ENCODE measurements around the gene SLC25A21.
A peak's percentile ranks its signal among the peaks of the same experiment; 100 is the strongest.
"Not testable (repeated sequence)": the region's sequence is repeated elsewhere in the genome, so short reads cannot be mapped to it uniquely, and the experiment has no call there.

SLC25A21 gene

GRCh38 chr14:36938678-36939077 is 233.7 kb downstream of the SLC25A21 start:
- DNase-seq: no peak

GRCh38 chr14:36935976-36936678 is 236.3 kb downstream of the SLC25A21 start:
- DNase-seq: peak; percentile 23

- no peak for DNase-seq
Observed at GRCh38 chr14:36934304-36934703, 238.1 kb downstream of the SLC25A21 start.

GRCh38 chr14:36931791-36932190 is 240.6 kb downstream of the SLC25A21 start:
- DNase-seq: no peak

- DNase-seq: no peak
Observed at GRCh38 chr14:36928432-36928831, 244.0 kb downstream of the SLC25A21 start.

GRCh38 chr14:36925094-36925493 is 247.3 kb downstream of the SLC25A21 start:
- DNase-seq: no peak

GRCh38 chr14:36916668-36917067 is 255.7 kb downstream of the SLC25A21 start:
- DNase-seq: no peak

- DNase-seq: no peak
Observed at GRCh38 chr14:36915081-36915480, 257.3 kb downstream of the SLC25A21 start.

GRCh38 chr14:36910578-36910977 is 261.8 kb downstream of the SLC25A21 start:
- no peak for DNase-seq

- no peak for DNase-seq
Observed at GRCh38 chr14:36905272-36905888, 267.0 kb downstream of the SLC25A21 start.

GRCh38 chr14:36901861-36902260 is 270.5 kb downstream of the SLC25A21 start:
- peak; percentile 3 for DNase-seq

- DNase-seq: no peak
Observed at GRCh38 chr14:36900846-36901245, 271.6 kb downstream of the SLC25A21 start.

- not testable (repeated sequence) for DNase-seq
Observed at GRCh38 chr14:36896300-36896699, 276.1 kb downstream of the SLC25A21 start.

GRCh38 chr14:36884049-36884448 is 288.4 kb downstream of the SLC25A21 start:
- DNase-seq: no peak

- DNase-seq: no peak
Observed at GRCh38 chr14:36880276-36880675, 292.1 kb downstream of the SLC25A21 start.

- no peak for DNase-seq
Observed at GRCh38 chr14:36879558-36879957, 292.8 kb downstream of the SLC25A21 start.

- DNase-seq: no peak
Observed at GRCh38 chr14:36874396-36875138, 297.8 kb downstream of the SLC25A21 start.

- DNase-seq: no peak
Observed at GRCh38 chr14:36870776-36871175, 301.6 kb downstream of the SLC25A21 start.

GRCh38 chr14:36869125-36869524 is 303.3 kb downstream of the SLC25A21 start:
- DNase-seq: no peak

- no peak for DNase-seq
Observed at GRCh38 chr14:36866867-36867266, 305.5 kb downstream of the SLC25A21 start.

GRCh38 chr14:36863271-36863670 is 309.1 kb downstream of the SLC25A21 start:
- DNase-seq: no peak

- DNase-seq: not testable (repeated sequence)
Observed at GRCh38 chr14:36862237-36862636, 310.2 kb downstream of the SLC25A21 start.

- DNase-seq: no peak
Observed at GRCh38 chr14:36860831-36861230, 311.6 kb downstream of the SLC25A21 start.

- no peak for DNase-seq
Observed at GRCh38 chr14:36859119-36859518, 313.3 kb downstream of the SLC25A21 start.
